ENCODE data around the gene FANCE.
A peak's percentile ranks its signal among the peaks of the same experiment; 100 is the strongest.

FANCE gene

DNA sequence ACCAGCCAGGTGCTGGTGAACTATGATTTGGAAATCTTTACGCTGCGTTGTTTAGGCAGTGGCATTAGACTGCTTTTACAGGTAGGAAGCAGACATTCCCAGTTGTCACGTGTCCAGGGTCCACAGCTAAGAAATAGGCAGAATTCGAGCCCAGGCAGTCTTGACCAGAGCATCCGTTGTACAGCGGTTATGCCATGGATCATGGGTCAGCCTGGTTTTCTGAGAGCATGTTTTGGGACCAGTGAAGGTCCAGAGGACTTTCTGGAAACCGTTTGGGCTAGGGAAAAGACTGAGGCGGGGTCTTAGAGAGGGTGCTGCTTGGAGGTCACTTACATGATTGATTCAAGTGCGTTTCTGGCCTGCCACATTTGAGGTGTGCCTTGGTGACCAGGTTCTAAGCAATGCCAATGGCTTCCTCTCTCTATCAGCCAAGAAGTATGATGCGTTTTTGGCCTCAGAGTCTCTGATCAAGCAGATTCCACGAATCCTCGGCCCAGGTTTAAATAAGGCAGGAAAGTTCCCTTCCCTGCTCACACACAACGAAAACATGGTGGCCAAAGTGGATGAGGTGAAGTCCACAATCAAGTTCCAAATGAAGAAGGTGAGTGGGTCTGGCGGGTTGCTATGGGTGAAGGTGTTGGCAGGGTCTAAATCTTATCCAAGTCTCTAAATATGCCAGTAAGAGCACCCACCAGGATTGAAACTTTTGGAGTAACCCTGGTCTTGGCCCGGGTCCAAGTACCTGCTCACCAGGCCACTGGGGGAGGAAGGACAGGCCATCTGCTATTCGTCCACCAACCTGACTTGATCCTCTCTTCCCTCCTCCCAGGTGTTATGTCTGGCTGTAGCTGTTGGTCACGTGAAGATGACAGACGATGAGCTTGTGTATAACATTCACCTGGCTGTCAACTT, 17.9 kb downstream of the FANCE start:
- H3K27ac ChIP-seq = peak overlapping the region; percentile 94
- TF ChIP-seq ZFX (IDR thresholded peaks at IDR 0.05; ENCODE audit: borderline replicate concordance) = no peak
- TF ChIP-seq, protein P1, sequence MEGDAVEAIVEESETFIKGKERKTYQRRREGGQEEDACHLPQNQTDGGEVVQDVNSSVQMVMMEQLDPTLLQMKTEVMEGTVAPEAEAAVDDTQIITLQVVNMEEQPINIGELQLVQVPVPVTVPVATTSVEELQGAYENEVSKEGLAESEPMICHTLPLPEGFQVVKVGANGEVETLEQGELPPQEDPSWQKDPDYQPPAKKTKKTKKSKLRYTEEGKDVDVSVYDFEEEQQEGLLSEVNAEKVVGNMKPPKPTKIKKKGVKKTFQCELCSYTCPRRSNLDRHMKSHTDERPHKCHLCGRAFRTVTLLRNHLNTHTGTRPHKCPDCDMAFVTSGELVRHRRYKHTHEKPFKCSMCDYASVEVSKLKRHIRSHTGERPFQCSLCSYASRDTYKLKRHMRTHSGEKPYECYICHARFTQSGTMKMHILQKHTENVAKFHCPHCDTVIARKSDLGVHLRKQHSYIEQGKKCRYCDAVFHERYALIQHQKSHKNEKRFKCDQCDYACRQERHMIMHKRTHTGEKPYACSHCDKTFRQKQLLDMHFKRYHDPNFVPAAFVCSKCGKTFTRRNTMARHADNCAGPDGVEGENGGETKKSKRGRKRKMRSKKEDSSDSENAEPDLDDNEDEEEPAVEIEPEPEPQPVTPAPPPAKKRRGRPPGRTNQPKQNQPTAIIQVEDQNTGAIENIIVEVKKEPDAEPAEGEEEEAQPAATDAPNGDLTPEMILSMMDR (IDR thresholded peaks at IDR 0.05) = no peak

- TF ChIP-seq, protein P1 (IDR thresholded peaks at IDR 0.05) = no peak
- no peak for TF ChIP-seq ZFX (IDR thresholded peaks at IDR 0.05; ENCODE audit: borderline replicate concordance)
- peak overlapping the region; percentile 94 for H3K27ac ChIP-seq
Measured at GRCh38 chr6:35470663-35471120, 18.6 kb downstream of the FANCE start.

GRCh38 chr6:35471836-35472345, 19.8 kb downstream of the FANCE start:
- H3K27ac ChIP-seq = peak overlapping the region; percentile 94
- no peak for TF ChIP-seq ZFX (IDR thresholded peaks at IDR 0.05; ENCODE audit: borderline replicate concordance)
- TF ChIP-seq, protein P1 (IDR thresholded peaks at IDR 0.05) = no peak

DNA sequence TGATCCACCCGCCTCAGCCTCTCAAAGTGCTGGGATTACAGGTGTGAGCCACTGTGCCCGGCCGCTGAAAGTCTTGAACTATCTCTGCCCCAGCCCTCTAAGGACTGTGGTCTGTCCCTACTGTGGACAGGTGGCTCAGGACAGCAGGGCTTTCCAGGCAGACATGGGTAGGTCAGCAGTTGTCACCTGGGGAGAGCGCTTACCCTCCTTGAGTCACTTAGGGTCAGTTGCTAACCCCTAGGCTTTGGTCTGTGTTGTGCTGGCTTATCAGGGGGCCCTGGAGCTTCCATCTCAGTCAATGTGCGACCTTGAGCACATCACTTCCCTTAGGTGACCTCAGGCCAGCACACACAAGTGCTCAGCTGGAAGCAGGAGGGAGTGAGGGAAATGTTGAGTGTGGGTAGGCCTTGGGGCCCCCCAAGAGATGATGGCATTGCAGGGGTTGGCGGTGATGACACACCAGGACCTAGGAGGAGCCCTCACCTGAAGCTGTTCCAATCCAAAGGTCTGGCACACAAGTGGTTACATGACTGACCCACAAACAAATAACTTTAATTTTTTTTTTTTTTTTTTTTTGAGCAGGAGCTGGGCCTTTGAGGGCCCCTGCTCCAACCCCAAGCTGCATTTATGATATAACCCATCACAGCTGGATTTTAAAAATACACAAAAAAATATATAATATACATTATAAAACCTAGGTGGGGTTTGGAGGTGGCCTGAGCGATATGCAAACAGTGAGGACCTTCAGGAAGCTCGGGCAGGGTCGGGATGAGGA, 21.1 kb downstream of the FANCE start:
- TF ChIP-seq, protein P1 (IDR thresholded peaks at IDR 0.05) = no peak
- TF ChIP-seq ZFX (IDR thresholded peaks at IDR 0.05; ENCODE audit: borderline replicate concordance) = no peak
- peak overlapping the region; percentile 94 for H3K27ac ChIP-seq

DNA sequence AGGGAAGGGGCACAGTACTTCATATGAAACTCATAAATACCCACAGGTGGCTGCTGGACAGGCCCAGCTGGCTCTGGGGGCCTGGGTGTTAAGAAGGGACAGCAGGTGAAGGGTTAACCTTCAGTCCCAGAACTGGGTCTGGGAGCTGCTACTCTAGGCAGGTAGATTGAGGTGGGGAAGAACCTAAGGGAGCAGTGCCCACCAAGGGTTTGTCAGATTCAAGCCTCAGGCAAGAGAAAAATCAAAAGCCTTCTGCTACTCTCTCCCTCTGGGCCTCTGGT, 21.7 kb downstream of the FANCE start:
- TF ChIP-seq, protein P1 (IDR thresholded peaks at IDR 0.05) = no peak
- no peak for TF ChIP-seq ZFX (IDR thresholded peaks at IDR 0.05; ENCODE audit: borderline replicate concordance)
- peak overlapping the region; percentile 94 for H3K27ac ChIP-seq

GRCh38 chr6:35474131-35474941, 22.2 kb downstream of the FANCE start:
- TF ChIP-seq, protein P1 (IDR thresholded peaks at IDR 0.05) = no peak
- no peak overlapping the region for H3K27ac ChIP-seq

Measured in 22Rv1 (cell line).